ENCODE results near the gene TOPORS.

Gene TOPORS

DNA sequence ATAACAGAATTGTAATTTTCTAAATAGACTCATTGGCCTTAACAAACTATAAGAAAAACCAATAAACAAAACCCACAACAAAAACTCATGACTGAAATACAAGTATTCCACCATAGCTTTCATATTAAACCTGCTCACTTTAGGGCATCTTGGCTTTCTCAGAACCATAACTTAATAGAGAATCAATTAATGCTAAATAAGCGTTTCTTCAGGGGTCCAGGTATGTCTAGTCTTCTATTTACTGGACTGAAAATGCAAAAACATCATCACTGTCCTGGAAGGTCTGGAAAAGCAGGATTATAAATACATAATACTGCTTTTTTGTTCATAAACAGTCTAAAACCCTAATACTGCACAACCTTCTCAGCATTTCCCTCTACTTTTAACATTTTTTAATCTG lies 6.5 kb downstream of the TOPORS start:
- TF ChIP-seq GATA3 (IDR thresholded peaks at IDR 0.05; ENCODE audit: low read depth, low read length) (no peak), GATA2 (IDR thresholded peaks at IDR 0.05; ENCODE audit: low read depth, low read length) (no peak)

GRCh38 chr9:32543047-32543446 lies 9.3 kb downstream of the TOPORS start:
- TF ChIP-seq GATA3 (IDR thresholded peaks at IDR 0.05; ENCODE audit: low read depth, low read length) (no peak), GATA2 (IDR thresholded peaks at IDR 0.05; ENCODE audit: low read depth, low read length) (no peak)

GRCh38 chr9:32533816-32534215 lies 18.6 kb downstream of the TOPORS start:
- TF ChIP-seq GATA2 (IDR thresholded peaks at IDR 0.05; ENCODE audit: low read depth, low read length) (no peak), GATA3 (IDR thresholded peaks at IDR 0.05; ENCODE audit: low read depth, low read length) (no peak)

DNA sequence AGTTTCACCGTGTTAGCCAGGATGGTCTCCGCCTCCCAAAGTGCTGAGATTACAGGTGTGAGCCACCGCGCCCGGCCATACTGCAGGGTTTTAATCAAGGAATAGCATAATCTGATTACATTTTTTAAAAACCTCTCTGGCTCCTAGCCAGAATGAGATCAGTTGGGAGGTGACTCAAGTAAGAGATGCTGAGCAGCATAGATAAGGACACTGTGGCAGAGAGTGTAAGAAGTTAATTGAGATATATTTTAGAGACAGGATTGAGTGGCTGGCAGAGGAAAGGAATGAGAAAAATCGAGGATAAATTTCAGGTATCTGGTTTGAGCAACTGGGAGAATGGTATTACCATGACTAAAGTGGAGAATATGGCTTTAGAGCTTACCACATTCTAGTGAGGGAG lies 19.1 kb downstream of the TOPORS start:
- TF ChIP-seq GATA2 (IDR thresholded peaks at IDR 0.05; ENCODE audit: low read depth, low read length) = no peak
- no peak for TF ChIP-seq GATA3 (IDR thresholded peaks at IDR 0.05; ENCODE audit: low read depth, low read length)

DNA sequence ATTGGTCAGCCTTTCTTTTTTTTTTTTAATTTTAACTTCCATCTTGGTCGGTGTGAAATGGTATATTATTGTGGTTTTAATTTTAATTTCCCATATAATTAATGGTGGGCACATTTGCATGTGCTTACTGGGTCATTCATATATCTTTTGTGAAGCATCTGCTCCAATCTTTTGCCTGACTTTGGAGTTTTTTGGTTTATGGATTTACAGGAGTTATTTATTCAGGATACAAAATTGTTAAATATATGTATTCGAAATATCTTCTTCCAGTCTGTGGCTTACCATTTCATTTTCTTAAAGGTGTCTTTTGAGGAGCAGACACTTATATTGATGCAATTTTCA lies 25.7 kb downstream of the TOPORS start:
- TF ChIP-seq GATA2 (IDR thresholded peaks at IDR 0.05; ENCODE audit: low read depth, low read length) = no peak
- TF ChIP-seq GATA3 (IDR thresholded peaks at IDR 0.05; ENCODE audit: low read depth, low read length) = no peak

GRCh38 chr9:32526041-32526706 lies 26.2 kb downstream of the TOPORS start, which contains the start of gene RIGI:
Gene RIGI (minus strand): TSS chr9:32526196. CDS start chr9:32526166, 30 bp downstream.
- TF ChIP-seq GATA2 (IDR thresholded peaks at IDR 0.05; ENCODE audit: low read depth, low read length) = no peak
- no peak for TF ChIP-seq GATA3 (IDR thresholded peaks at IDR 0.05; ENCODE audit: low read depth, low read length)

DNA sequence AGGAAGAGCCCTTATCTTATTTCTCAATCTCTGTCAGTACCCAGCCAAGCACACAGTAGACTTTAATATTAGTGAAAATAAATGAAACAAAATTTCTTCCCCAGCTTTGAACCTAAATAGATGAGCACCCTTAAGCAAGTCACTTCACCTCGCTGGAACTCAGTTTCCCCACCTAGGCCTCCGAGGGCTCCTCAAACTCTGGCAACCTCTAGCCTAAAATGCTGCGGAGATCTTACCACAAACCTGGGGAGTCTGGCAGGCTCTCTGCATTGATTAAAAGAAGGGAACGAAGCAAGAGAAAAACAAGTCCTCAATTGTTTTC lies 26.7 kb downstream of the TOPORS start:
- no peak for TF ChIP-seq GATA3 (IDR thresholded peaks at IDR 0.05; ENCODE audit: low read depth, low read length)
- no peak; the same call in 1 of the 2 replicates for TF ChIP-seq GATA2 (IDR thresholded peaks at IDR 0.05; ENCODE audit: low read depth, low read length)

DNA sequence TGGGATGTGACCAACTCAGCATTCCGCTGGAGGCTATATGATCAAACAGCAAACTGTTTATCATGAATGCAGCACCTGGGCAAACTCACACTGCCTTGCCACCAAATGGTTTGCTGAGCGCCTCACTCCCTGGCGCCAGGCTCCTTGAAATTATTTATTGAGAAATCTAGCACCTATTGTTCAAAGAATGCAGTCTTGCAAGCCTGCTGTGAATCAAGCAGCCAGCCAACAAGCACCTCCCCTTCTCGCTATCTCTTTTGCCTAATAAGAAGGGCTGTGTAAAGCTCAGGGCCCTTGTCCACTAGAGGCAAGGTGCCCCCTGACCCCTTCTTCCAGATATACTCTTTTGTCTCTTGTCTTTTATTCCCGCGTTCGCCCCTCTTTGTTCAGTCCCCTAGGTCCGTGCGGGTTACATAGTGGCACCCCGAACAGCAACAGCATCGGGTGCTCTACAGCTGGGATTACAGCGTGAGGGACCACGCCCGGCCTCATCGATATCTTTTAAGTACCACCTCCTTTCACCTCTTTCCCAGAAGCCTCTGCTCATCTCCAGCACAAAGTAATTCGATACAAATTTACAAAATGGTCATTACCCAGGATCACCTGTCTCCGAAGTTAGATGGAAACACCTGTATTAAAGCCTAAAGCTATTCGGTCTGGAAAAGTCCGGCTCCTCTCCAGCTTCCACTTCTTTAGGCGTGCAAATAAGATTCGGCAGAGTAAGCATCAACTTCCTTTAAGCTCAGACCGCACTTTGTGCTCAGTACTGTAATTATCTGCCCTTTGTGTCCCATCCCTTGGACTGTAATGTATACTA lies 27.3 kb downstream of the TOPORS start:
- no peak for TF ChIP-seq GATA3 (IDR thresholded peaks at IDR 0.05; ENCODE audit: low read depth, low read length)
- no peak for TF ChIP-seq GATA2 (IDR thresholded peaks at IDR 0.05; ENCODE audit: low read depth, low read length)

- no peak for TF ChIP-seq GATA2 (IDR thresholded peaks at IDR 0.05; ENCODE audit: low read depth, low read length)
- TF ChIP-seq GATA3 (IDR thresholded peaks at IDR 0.05; ENCODE audit: low read depth, low read length) = no peak
These were observed 28.5 kb downstream of the TOPORS start for GRCh38 chr9:32523910-32524309.

DNA sequence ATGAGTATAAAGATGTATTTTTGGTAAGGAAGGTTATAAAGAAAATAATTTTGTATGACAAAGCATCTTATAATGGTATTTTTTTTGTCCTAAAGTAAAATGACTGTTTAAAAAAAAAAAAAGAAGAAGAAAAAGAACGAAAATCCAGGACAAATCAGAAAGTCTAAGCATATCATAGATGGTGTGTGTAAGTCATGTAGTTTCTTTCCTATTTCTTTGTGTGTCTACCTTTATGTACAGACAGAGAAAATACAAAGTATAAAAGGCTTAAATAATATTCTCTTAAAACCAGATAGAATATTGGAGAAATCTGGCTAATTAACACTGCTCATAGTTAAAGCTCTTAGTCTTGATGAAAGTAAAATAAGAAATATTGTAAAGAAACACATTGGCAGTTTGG lies 34.1 kb downstream of the TOPORS start:
- TF ChIP-seq GATA2 (IDR thresholded peaks at IDR 0.05; ENCODE audit: low read depth, low read length) = no peak
- no peak for TF ChIP-seq GATA3 (IDR thresholded peaks at IDR 0.05; ENCODE audit: low read depth, low read length)

- TF ChIP-seq GATA2 (IDR thresholded peaks at IDR 0.05; ENCODE audit: low read depth, low read length) (no peak), GATA3 (IDR thresholded peaks at IDR 0.05; ENCODE audit: low read depth, low read length) (no peak)
These were observed 36.1 kb downstream of the TOPORS start for GRCh38 chr9:32516241-32516640.

GRCh38 chr9:32508728-32509127 lies 43.7 kb downstream of the TOPORS start:
- TF ChIP-seq GATA2 (IDR thresholded peaks at IDR 0.05; ENCODE audit: low read depth, low read length) (no peak), GATA3 (IDR thresholded peaks at IDR 0.05; ENCODE audit: low read depth, low read length) (no peak)

DNA sequence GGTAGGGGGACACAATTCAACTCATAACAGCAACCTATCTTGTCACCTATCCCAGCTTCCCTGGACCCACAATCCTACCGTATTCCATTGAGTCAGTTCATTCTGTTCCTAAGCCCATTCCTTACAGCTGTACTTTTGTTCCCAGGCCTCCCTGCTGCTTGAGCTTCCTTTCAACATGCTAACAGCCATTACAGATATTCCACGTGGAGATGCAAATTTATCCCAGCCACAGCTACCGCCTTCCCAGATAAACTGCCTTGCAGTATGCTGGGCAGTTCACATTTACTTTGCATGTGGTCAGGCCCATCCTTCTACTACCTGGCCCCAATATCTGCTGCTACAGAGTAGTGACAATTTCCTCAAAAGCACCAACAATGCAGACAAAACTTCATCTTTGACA lies 49.4 kb downstream of the TOPORS start:
- no peak for TF ChIP-seq GATA3 (IDR thresholded peaks at IDR 0.05; ENCODE audit: low read depth, low read length)
- TF ChIP-seq GATA2 (IDR thresholded peaks at IDR 0.05; ENCODE audit: low read depth, low read length) = no peak

DNA sequence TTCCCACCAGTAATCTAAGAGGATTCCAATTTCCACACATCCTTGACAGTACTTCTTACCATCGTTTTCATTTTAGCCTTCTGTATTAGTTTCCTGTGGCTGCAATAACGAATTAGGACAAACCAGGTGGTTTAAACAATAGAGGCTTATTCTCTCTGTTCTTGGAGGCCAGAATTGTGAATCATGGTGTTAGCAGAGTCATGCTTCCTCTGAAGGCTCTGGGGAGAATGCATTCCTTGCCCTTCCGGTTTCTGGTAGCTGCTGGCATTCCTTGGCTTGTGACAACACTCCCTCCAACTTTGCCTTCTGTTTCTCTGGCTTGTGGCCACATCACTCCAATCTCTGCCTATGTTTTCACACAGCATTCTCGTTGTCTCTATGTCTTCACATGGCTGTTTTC lies 49.9 kb downstream of the TOPORS start:
- TF ChIP-seq GATA2 (IDR thresholded peaks at IDR 0.05; ENCODE audit: low read depth, low read length) (no peak), GATA3 (IDR thresholded peaks at IDR 0.05; ENCODE audit: low read depth, low read length) (no peak)

DNA sequence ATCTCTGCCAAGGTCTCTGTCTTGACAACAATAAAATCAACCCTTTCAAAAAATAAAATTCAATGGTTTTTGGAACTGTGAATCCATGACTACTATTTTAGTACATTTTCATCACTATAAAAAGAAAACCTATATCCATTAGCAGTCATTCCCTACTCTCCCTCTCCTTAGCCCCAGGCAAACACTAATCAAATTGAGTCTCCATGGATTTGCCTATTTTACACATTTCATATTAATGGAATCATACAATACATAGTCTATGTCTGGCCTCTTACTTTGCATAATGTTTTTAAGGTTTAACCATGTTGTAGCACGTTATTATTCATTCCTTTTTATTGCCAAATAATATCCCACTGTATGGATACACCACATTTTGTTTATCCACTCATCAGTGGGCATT lies 50.5 kb downstream of the TOPORS start:
- TF ChIP-seq GATA3 (IDR thresholded peaks at IDR 0.05; ENCODE audit: low read depth, low read length) = no peak
- TF ChIP-seq GATA2 (IDR thresholded peaks at IDR 0.05; ENCODE audit: low read depth, low read length) = no peak

Data from SH-SY5Y (cell line).